ENCODE measurements around the gene MUC6.

The MUC6 gene

GRCh38 chr11:1083621-1084551, 47.4 kb upstream of the MUC6 start:
- Histone ChIP-seq H4K20me1 (ENCODE audit: insufficient read depth, low read length) (no peaks in the 10 kb centered on the region), H3K79me2 (ENCODE audit: low read length) (no peaks in the 10 kb centered on the region), H3K27me3 (replicated peaks; ENCODE audit: insufficient read depth, low read length) (peaks cover 61% of the 10 kb centered on the region), H3K27ac (ENCODE audit: low read length) (no peak overlapping the region), H3K9ac (ENCODE audit: low read length) (no peak overlapping the region), H3F3A (ENCODE audit: insufficient read depth, low read length) (no peaks in the 10 kb centered on the region), H3K9me3 (replicated peaks; ENCODE audit: insufficient read depth, low read length) (no peaks in the 10 kb centered on the region), H3K36me3 (replicated peaks; ENCODE audit: insufficient read depth, low read length) (no peaks in the 10 kb centered on the region), H2AFZ (ENCODE audit: low read length) (no peak overlapping the region), H3K9me2 (replicated peaks; ENCODE audit: insufficient read depth, low read length) (no peaks in the 10 kb centered on the region), H3K4me2 (ENCODE audit: low read depth, low read length) (no peak overlapping the region), H3K4me1 (ENCODE audit: low read length) (no peaks in the 10 kb centered on the region), H3K4me3 (ENCODE audit: low read length) (no peak overlapping the region)
- no peak for DNase-seq
- no peak for TF ChIP-seq EZH2 (optimal IDR thresholded peaks at IDR 0.05; ENCODE audit: low read depth, low read length)
- no peak for TF ChIP-seq CTCF (IDR thresholded peaks at IDR 0.05; ENCODE audit: low read length)
- no peak for TF ChIP-seq EZH2phosphoT487 (IDR thresholded peaks at IDR 0.05; ENCODE audit: low read length)

GRCh38 chr11:1082728-1083620, 46.5 kb upstream of the MUC6 start:
- Histone ChIP-seq H3K27ac (ENCODE audit: low read length) (no peak overlapping the region), H3K36me3 (replicated peaks; ENCODE audit: insufficient read depth, low read length) (no peaks in the 10 kb centered on the region), H3K9me3 (replicated peaks; ENCODE audit: insufficient read depth, low read length) (no peaks in the 10 kb centered on the region), H3K27me3 (replicated peaks; ENCODE audit: insufficient read depth, low read length) (peaks cover 64% of the 10 kb centered on the region), H3K4me1 (ENCODE audit: low read length) (no peaks in the 10 kb centered on the region), H3F3A (ENCODE audit: insufficient read depth, low read length) (no peaks in the 10 kb centered on the region), H3K9me2 (replicated peaks; ENCODE audit: insufficient read depth, low read length) (no peaks in the 10 kb centered on the region), H2AFZ (ENCODE audit: low read length) (no peak overlapping the region), H3K4me2 (ENCODE audit: low read depth, low read length) (no peak overlapping the region), H3K9ac (ENCODE audit: low read length) (no peak overlapping the region), H3K79me2 (ENCODE audit: low read length) (no peaks in the 10 kb centered on the region), H4K20me1 (ENCODE audit: insufficient read depth, low read length) (no peaks in the 10 kb centered on the region), H3K4me3 (ENCODE audit: low read length) (no peak overlapping the region)
- no peak for TF ChIP-seq CTCF (IDR thresholded peaks at IDR 0.05; ENCODE audit: low read length)
- TF ChIP-seq EZH2 (optimal IDR thresholded peaks at IDR 0.05; ENCODE audit: low read depth, low read length) = no peak
- TF ChIP-seq EZH2phosphoT487 (IDR thresholded peaks at IDR 0.05; ENCODE audit: low read length) = no peak
- DNase-seq = no peak

GRCh38 chr11:1082346-1082727, 45.8 kb upstream of the MUC6 start:
- no peak overlapping the region for H3K4me2 ChIP-seq (ENCODE audit: low read depth, low read length)
- no peaks in the 10 kb centered on the region for H3K36me3 ChIP-seq (replicated peaks; ENCODE audit: insufficient read depth, low read length)
- H3K79me2 ChIP-seq (ENCODE audit: low read length) = no peaks in the 10 kb centered on the region
- no peak for TF ChIP-seq EZH2 (optimal IDR thresholded peaks at IDR 0.05; ENCODE audit: low read depth, low read length)
- no peak for TF ChIP-seq CTCF (IDR thresholded peaks at IDR 0.05; ENCODE audit: low read length)
- TF ChIP-seq EZH2phosphoT487 (IDR thresholded peaks at IDR 0.05; ENCODE audit: low read length) = no peak
- H3K4me1 ChIP-seq (ENCODE audit: low read length) = no peaks in the 10 kb centered on the region
- no peaks in the 10 kb centered on the region for H3F3A ChIP-seq (ENCODE audit: insufficient read depth, low read length)
- peaks cover 64% of the 10 kb centered on the region for H3K27me3 ChIP-seq (replicated peaks; ENCODE audit: insufficient read depth, low read length)
- DNase-seq = no peak
- H3K9me2 ChIP-seq (replicated peaks; ENCODE audit: insufficient read depth, low read length) = no peaks in the 10 kb centered on the region
- no peak overlapping the region for H3K9ac ChIP-seq (ENCODE audit: low read length)
- H3K9me3 ChIP-seq (replicated peaks; ENCODE audit: insufficient read depth, low read length) = no peaks in the 10 kb centered on the region
- no peak overlapping the region for H3K27ac ChIP-seq (ENCODE audit: low read length)
- no peak overlapping the region for H2AFZ ChIP-seq (ENCODE audit: low read length)
- no peaks in the 10 kb centered on the region for H4K20me1 ChIP-seq (ENCODE audit: insufficient read depth, low read length)
- H3K4me3 ChIP-seq (ENCODE audit: low read length) = no peak overlapping the region
